C4-2B (cell line): ENCODE results near the gene UQCRHL.

Experiments used
- H3K27ac ChIP-seq: fragments of 450-650 bp; 2 replicates; pipeline ENCODE4 v1.5.1; 2017
- ZFX ChIP-seq: fragments of 450-650 bp; IDR thresholded peaks from 2 replicates; pipeline ENCODE4 v1.6.1; 2017
- TF ChIP-seq, protein P1 (sequence below): fragments of 450-650 bp; conservative IDR thresholded peaks from 2 replicates; pipeline ENCODE4 v1.5.1; 2017; ENCODE audit warnings: mild to moderate bottlenecking

Gene UQCRHL

DNA sequence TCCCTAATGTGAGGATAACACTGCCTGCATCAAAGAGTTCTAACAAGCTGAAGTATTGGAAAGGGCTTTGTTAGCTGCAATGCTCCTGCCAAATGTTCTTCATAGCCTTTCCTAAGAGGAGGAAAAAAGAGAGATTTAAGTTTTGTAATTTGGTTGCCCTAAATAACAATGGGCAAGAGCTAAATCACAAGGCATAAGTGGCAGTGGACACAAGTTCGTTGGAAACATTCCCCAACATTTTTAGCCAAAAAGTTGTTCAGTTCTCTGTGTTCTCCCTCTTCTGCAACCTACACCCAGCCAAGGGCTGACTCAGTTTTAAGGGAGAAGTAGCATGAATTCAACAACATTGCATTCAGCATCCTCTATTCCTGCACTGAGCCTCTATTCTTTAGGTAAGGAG lies 2.6 kb upstream of the UQCRHL start:
- no peak for TF ChIP-seq ZFX
- H3K27ac ChIP-seq: no peak overlapping the region

DNA sequence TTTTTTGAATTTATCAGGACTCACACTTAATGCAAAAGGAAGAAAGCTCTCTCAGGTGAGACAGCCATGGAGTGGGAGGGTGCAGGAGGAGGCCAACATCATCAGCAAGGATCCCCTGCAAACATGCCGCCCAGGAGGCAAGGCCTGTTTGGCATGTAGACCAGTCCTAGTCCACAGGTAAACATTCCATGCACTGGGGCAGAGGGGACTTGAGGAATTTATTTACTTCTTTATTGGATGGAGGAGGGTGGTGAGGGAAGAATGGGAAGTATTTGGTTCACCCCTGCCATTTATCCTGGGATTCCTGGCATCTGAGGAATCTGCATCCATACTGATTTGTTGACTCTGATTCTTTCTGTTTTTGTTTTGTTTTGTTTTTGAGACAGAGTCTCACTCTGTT lies 1.5 kb upstream of the UQCRHL start:
- TF ChIP-seq ZFX: no peak
- TF ChIP-seq, protein P1, sequence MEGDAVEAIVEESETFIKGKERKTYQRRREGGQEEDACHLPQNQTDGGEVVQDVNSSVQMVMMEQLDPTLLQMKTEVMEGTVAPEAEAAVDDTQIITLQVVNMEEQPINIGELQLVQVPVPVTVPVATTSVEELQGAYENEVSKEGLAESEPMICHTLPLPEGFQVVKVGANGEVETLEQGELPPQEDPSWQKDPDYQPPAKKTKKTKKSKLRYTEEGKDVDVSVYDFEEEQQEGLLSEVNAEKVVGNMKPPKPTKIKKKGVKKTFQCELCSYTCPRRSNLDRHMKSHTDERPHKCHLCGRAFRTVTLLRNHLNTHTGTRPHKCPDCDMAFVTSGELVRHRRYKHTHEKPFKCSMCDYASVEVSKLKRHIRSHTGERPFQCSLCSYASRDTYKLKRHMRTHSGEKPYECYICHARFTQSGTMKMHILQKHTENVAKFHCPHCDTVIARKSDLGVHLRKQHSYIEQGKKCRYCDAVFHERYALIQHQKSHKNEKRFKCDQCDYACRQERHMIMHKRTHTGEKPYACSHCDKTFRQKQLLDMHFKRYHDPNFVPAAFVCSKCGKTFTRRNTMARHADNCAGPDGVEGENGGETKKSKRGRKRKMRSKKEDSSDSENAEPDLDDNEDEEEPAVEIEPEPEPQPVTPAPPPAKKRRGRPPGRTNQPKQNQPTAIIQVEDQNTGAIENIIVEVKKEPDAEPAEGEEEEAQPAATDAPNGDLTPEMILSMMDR: no peak
- H3K27ac ChIP-seq: no peak overlapping the region

DNA sequence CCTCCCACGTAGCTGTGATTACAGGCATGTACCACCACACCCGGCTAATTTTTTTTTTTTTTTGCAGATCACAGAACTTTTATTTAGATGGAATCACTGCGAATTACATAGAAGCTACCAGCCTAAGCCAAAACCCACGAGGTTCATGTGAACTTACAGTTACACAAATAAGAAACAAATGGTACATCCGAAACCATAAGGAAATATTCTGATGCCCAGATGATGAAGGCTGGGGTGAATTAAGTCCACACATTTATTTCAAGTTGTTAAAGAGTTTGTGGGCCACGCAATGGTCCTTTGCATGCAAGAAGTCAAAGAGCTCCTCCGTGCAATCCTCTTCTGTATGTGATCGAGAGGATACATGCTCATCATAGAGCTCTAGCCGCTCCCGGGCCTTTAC lies 328 bp downstream of the UQCRHL start:
- H3K27ac ChIP-seq: no peak overlapping the region
- TF ChIP-seq, protein P1: no peak

DNA sequence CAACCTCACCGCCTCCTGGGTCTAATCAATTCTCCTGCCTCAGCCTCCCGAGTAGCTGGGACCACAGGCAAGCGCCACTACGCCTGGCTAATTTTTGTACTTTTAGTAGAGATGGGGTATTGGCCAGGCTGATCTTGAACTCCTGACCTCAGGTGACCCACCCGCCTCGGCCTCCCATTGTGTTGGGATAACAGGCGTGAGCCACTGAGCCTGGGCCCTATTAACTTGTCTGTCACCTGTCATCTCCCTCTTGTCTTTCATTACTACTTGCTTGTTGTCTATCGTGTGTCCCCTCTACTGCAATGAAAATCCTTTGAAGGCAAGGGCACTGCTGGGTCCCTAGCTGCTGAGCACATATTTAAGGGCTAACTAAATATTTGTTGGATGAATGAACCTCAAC lies 3.4 kb downstream of the UQCRHL start:
- TF ChIP-seq, protein P1: no peak
- no peak for TF ChIP-seq ZFX
- no peak overlapping the region for H3K27ac ChIP-seq

DNA sequence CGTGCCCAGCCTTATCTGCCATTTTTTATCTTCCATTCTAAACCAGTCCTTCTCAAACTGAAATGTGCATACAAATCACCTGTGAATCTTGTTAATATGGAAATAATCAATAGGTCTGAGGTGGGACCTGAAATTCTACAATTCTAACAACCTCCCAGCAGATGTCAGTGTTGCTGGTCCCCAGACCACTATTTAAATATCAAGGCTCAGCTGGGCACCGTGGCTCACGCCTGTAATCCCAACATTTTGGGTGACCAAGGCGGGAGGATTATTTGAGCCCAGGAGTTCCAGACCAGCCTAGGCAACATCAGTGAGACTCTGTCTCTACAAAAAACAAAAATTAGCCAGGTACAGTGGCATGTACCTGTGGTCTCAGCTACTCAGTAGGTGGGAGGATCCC lies 4.1 kb downstream of the UQCRHL start:
- no peak overlapping the region for H3K27ac ChIP-seq
- TF ChIP-seq, protein P1: no peak; the same call in 1 of the 2 replicates
- no peak for TF ChIP-seq ZFX

DNA sequence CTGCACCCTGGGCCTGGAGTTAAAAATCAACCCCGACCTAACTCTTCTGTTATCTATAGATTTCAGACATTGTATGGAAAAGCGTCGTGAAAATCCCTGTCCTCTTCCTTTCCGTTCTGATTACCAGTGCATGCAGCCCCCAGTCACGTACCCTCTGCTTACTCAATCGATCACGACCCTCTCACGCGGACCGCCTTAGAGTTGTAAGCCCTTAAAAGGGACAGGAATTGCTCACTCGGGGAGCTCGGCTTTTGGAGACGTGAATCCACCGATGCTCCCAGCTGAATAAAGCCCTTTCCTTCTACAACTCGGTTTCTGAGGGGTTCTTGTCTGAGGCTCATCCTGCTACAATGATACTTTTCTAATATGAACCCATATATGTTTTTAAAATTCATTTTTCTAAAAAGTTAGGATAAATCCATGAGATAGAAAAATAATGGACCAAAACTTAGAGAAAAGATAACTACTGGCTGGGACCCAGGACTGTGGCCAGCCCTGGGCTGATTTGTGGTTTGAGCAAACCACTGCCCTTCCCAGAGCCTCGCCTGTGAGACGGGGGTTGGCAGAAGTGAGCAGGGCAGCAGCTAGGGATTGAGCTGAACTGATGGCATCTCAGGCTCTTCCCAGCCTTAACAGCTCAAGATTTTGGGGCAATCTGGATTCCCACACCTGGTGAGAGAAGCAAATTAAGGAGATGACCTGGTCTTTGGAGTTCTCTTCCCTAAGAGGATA lies 5.0 kb downstream of the UQCRHL start:
- no peak for TF ChIP-seq ZFX
- TF ChIP-seq, protein P1: no peak
- no peak overlapping the region for H3K27ac ChIP-seq

DNA sequence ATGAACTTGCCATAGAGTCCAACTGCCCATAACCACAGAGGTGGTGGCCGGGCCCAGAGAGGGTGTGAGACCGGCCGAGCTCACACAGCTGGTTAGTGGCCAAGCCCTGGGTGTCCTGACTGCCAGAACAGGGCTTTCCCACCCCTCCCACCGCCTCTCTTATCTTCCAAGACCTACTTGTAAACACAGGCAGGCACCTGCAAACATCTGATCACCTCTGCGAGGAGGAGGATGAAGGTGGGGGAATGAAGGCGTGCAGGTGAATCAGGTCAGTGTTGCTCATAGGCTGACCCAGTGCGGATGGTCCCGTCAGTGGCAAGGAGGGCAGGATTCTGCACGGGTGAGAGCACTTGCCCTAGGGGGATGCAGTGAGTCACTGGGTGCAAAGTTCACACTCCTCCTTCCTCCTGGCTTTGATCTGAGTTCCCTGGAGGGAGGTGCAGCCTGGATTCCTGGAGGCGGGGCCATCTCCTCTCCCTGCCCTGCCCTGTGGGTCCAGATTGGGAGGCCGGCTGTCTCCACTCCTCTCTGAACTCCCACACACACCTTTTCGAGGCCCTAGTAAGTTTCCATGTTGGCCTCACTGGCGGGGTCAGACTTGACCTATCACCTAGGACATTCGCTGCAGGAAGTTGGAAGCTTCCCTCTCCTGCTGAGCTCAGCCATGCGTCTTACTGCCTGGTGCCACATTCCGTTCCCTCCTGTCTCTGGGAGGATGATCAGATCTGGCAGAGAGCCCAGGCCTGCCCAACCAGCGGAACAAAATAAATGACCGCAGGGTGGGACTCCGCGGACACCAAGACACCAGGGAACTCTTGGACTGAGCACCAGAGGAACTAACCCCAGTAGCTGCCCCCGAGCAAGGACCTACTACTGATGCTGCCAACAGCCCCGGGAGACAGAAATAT lies 7.3 kb downstream of the UQCRHL start:
- TF ChIP-seq, protein P1: no peak
- no peak for TF ChIP-seq ZFX
- H3K27ac ChIP-seq: peak overlapping the region; percentile 76
